Ishikawa (cell line): ENCODE measurements around the gene PTPN12.
A peak's percentile ranks its signal among the peaks of the same experiment; 100 is the strongest.

Experiments used
- EGR1 ChIP-seq: IDR thresholded peaks from 2 replicates; pipeline ENCODE4 v1.6.1; 2012
- EP300 ChIP-seq: IDR thresholded peaks from 2 replicates; pipeline ENCODE4 v1.6.1; 2012; ENCODE audit warnings: borderline replicate concordance
- RAD21 ChIP-seq: IDR thresholded peaks from 2 replicates; pipeline ENCODE4 v1.6.1; 2012; ENCODE audit warnings: low read depth
- TAF1 ChIP-seq: IDR thresholded peaks from 2 replicates; pipeline ENCODE4 v1.6.1; 2012; ENCODE audit warnings: low read depth, mild to moderate bottlenecking
- YY1 ChIP-seq: IDR thresholded peaks from 2 replicates; pipeline ENCODE4 v1.6.1; 2012; ENCODE audit warnings: low read depth

DNA sequence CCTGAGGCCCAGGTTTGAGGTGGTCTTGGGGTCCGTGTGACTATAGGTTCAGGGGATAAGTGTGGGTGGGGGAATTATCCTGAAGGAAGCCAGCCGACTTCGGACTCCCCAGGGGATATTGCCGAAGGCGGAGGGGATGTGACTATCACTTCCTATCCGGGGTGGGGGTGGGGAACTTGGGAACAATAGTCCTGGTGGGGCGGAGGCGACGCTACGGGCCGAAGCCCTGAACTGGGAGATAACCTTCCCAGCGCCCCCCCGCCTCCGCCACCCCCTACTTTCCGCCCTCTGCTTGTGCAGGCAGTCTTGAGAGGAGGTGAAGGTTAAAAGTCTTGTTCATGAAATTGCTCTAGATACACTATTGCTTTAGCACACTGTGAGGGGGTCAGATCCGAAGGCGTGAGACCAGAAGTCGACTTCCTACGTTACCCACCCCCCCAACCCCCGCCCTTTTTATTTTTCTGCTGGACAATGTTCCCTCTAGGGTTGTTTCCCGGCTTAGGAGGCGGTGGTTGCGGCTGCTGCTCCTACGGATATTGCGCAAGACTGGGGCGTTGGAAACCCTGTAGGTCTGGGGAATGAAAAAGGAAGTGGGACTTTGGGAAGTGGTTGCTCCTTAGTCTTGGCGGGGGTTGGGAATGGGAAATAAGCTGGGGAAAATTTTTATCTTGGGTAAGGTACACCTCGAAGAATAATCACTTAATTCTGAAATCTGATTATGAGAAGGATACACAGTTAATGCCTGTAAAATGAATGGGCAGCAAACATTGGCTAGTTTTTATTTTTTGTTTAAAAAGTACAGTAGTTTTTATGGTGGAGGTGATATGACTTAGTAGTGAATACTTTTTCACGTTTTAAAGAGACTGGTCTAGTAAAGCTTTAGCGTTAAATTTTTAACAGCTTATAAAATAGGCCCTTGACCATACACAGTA is 1.5 kb downstream of the PTPN12 start:
- TF ChIP-seq EP300, result no peak
- TF ChIP-seq YY1, result no peak
- peak; percentile 27; the same call in 1 of the 2 replicates for TF ChIP-seq EGR1
- TF ChIP-seq TAF1, result peak; percentile 24; the same call in 1 of the 2 replicates
- TF ChIP-seq RAD21, result peak; percentile 2; the same call in 1 of the 2 replicates
